Measurements from ENCODE around the gene DENND10. TPM values are rescaled to one million over a fixed set of nuclear protein-coding genes. Genes with fewer than 3 reads are reported as not detected.

Gene DENND10
- total and polyA plus RNA-seq, 2 donors (not counting 1 experiment from before 2014, with no cell fraction given): 116 to 125 TPM

DNA sequence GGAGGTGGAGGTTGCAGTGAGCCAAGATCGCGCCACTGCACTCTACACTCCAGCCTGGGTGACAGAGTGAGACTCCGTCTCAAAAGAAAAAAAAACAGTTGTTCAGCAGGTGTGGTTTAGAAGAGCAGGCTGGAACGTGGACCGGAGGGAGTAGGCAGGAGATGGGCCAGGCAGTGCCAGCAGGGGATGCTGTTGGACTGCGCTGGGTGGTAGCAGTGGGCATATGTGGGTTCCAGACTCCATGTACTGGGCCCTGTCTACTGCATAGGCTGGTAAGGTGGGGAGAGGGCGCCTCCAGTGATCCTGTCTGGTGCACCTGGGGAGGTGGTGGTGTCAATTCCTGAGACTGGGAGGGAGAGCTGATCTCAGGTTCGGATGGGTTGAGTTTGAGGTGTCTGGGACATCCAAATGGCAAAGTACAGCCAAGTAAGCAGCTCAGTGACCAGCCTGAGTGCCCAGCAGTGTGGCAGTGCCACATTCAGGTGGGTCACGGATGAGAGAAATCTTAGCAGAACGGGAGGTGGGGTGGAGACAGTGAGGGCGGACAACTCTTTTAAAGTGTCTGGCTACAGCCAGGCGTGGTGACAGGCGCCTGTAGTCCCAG is 35.7 kb downstream of the DENND10 start:
- Histone ChIP-seq H3K4me2 (ENCODE audit: extremely low read depth, insufficient read depth, low read length) (no peak overlapping the region), H2AFZ (ENCODE audit: low read length) (no peak overlapping the region), H3K79me2 (ENCODE audit: control insufficient read depth, insufficient read depth, low read length) (no peaks in the 10 kb centered on the region), H3K27me3 (ENCODE audit: control insufficient read depth, insufficient read depth, low read length) (no peaks in the 10 kb centered on the region), H3K27ac (ENCODE audit: insufficient read depth, low read length) (no peak overlapping the region), H3K9ac (ENCODE audit: insufficient read depth, low read length) (no peak overlapping the region), H4K20me1 (ENCODE audit: control insufficient read depth, extremely low read depth, insufficient read depth, low read length) (no peaks in the 10 kb centered on the region), H3K36me3 (ENCODE audit: control insufficient read depth, insufficient read depth, low read length) (peaks cover 2% of the 10 kb centered on the region), H3K4me1 (ENCODE audit: control insufficient read depth, extremely low read depth, insufficient read depth, low read length) (peaks cover 4% of the 10 kb centered on the region), H3K9me3 (ENCODE audit: control insufficient read depth, insufficient read depth, low read depth, low read length) (no peaks in the 10 kb centered on the region), H3K4me3 (replicated peaks in 1 of 4; ENCODE audit: control extremely low read depth in 1 of 4, insufficient read depth in 1 of 4, low read depth in 3 of 4, low read length in 4 of 4) (no peak overlapping the region)
- peak in 1 of 2 donors; percentile 28 for DNase-seq (ENCODE audit: low read depth in 2 of 2)
- TF ChIP-seq, protein P1, sequence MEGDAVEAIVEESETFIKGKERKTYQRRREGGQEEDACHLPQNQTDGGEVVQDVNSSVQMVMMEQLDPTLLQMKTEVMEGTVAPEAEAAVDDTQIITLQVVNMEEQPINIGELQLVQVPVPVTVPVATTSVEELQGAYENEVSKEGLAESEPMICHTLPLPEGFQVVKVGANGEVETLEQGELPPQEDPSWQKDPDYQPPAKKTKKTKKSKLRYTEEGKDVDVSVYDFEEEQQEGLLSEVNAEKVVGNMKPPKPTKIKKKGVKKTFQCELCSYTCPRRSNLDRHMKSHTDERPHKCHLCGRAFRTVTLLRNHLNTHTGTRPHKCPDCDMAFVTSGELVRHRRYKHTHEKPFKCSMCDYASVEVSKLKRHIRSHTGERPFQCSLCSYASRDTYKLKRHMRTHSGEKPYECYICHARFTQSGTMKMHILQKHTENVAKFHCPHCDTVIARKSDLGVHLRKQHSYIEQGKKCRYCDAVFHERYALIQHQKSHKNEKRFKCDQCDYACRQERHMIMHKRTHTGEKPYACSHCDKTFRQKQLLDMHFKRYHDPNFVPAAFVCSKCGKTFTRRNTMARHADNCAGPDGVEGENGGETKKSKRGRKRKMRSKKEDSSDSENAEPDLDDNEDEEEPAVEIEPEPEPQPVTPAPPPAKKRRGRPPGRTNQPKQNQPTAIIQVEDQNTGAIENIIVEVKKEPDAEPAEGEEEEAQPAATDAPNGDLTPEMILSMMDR (conservative IDR thresholded peaks at IDR 0.05 in 1 of 2, IDR thresholded peaks at IDR 0.05 in 1 of 2; ENCODE audit: low read depth in 1 of 2, low read length in 2 of 2): peak; percentile 52 to 68
- no peak for TF ChIP-seq EZH2 (IDR thresholded peaks at IDR 0.05; ENCODE audit: low read length, missing control alignments)

DNA sequence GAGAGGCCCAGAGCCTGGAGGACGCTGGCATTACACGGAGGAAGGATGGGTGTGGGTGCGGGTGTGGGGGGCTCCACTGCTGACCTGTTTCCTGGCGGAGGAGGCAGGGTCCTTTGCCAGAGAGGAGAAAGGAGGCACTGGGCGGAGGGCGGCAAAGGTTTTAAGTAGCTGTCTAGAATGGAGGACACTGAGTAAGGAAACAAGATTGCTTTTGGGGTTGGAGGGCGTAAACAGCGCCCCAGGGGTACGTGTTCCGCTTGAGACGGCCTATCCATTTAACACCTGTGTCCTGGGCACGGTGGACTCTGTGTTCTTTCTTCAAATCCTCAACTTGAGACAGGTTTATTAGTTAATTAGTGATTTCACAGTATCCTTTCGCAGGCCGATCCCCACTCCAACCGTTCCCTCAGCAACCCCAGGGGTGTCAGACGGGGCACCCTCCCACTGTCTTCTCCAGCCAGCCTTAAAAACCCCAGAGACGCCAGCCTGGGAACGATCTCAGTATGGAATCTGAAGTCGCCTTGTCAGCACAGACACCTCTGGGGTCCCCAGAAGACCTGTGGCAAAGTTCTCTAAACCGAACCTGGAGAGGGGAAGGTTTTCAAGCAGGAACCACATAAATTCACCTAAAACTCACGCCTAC is 36.8 kb downstream of the DENND10 start:
- H3K79me2 ChIP-seq (ENCODE audit: control insufficient read depth, insufficient read depth, low read length): no peaks in the 10 kb centered on the region
- no peaks in the 10 kb centered on the region for H3K9me3 ChIP-seq (ENCODE audit: control insufficient read depth, insufficient read depth, low read depth, low read length)
- peaks cover 2% of the 10 kb centered on the region for H3K36me3 ChIP-seq (ENCODE audit: control insufficient read depth, insufficient read depth, low read length)
- H3K4me3 ChIP-seq (replicated peaks in 1 of 4; ENCODE audit: control extremely low read depth in 1 of 4, insufficient read depth in 1 of 4, low read depth in 3 of 4, low read length in 4 of 4): no peak overlapping the region
- no peak overlapping the region for H3K27ac ChIP-seq (ENCODE audit: insufficient read depth, low read length)
- H2AFZ ChIP-seq (ENCODE audit: low read length): no peak overlapping the region
- H4K20me1 ChIP-seq (ENCODE audit: control insufficient read depth, extremely low read depth, insufficient read depth, low read length): no peaks in the 10 kb centered on the region
- H3K4me2 ChIP-seq (ENCODE audit: extremely low read depth, insufficient read depth, low read length): no peak overlapping the region
- H3K27me3 ChIP-seq (ENCODE audit: control insufficient read depth, insufficient read depth, low read length): no peaks in the 10 kb centered on the region
- H3K4me1 ChIP-seq (ENCODE audit: control insufficient read depth, extremely low read depth, insufficient read depth, low read length): peaks cover 2% of the 10 kb centered on the region
- H3K9ac ChIP-seq (ENCODE audit: insufficient read depth, low read length): no peak overlapping the region
- no peak for TF ChIP-seq EZH2 (IDR thresholded peaks at IDR 0.05; ENCODE audit: low read length, missing control alignments)
- TF ChIP-seq, protein P1 (conservative IDR thresholded peaks at IDR 0.05 in 1 of 2, IDR thresholded peaks at IDR 0.05 in 1 of 2; ENCODE audit: low read depth in 1 of 2, low read length in 2 of 2): no peak
- no peak for DNase-seq (ENCODE audit: low read depth in 2 of 2)

DNA sequence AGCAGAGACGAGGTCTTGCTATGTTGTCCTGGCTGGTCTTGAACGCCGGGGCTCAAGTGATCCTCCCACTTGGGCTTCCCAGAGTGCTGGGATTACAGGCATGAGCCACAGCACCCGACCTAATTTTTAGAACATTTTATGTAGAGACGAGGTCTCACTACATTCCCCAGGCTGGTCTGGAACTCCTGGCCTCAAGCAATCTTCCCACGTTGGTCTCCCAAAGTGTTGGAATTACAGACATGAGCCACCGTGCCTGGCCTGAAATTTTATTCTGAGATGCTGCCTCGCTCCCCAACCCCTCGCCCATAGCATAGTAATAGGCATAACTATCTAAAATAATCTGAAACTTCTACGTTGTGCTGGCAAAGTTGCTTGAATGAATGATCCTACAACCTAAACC is 39.7 kb downstream of the DENND10 start:
- H2AFZ ChIP-seq (ENCODE audit: low read length): no peak overlapping the region
- no peak overlapping the region for H3K4me3 ChIP-seq (replicated peaks in 1 of 4; ENCODE audit: control extremely low read depth in 1 of 4, insufficient read depth in 1 of 4, low read depth in 3 of 4, low read length in 4 of 4)
- no peak overlapping the region for H3K27ac ChIP-seq (ENCODE audit: insufficient read depth, low read length)
- peaks cover 4% of the 10 kb centered on the region for H3K36me3 ChIP-seq (ENCODE audit: control insufficient read depth, insufficient read depth, low read length)
- H3K9me3 ChIP-seq (ENCODE audit: control insufficient read depth, insufficient read depth, low read depth, low read length): no peaks in the 10 kb centered on the region
- H3K79me2 ChIP-seq (ENCODE audit: control insufficient read depth, insufficient read depth, low read length): no peaks in the 10 kb centered on the region
- H4K20me1 ChIP-seq (ENCODE audit: control insufficient read depth, extremely low read depth, insufficient read depth, low read length): no peaks in the 10 kb centered on the region
- H3K27me3 ChIP-seq (ENCODE audit: control insufficient read depth, insufficient read depth, low read length): no peaks in the 10 kb centered on the region
- H3K4me1 ChIP-seq (ENCODE audit: control insufficient read depth, extremely low read depth, insufficient read depth, low read length): no peaks in the 10 kb centered on the region
- no peak for DNase-seq (ENCODE audit: low read depth in 2 of 2)
- no peak overlapping the region for H3K4me2 ChIP-seq (ENCODE audit: extremely low read depth, insufficient read depth, low read length)
- H3K9ac ChIP-seq (ENCODE audit: insufficient read depth, low read length): no peak overlapping the region
- no peak for TF ChIP-seq EZH2 (IDR thresholded peaks at IDR 0.05; ENCODE audit: low read length, missing control alignments)
- TF ChIP-seq, protein P1 (conservative IDR thresholded peaks at IDR 0.05 in 1 of 2, IDR thresholded peaks at IDR 0.05 in 1 of 2; ENCODE audit: low read depth in 1 of 2, low read length in 2 of 2): no peak

All from fibroblast of lung (primary cell).